CD4-positive, alpha-beta T cell treated with Interleukin-4 for 4 hours (primary cell): ENCODE data around the gene DMBT1.
A peak's percentile ranks its signal among the peaks of the same experiment; 100 is the strongest.

Source experiments
- DNase-seq: peaks from one replicate; pipeline ENCODE4 v3.0.0-alpha.2; 2020

Gene DMBT1

GRCh38 chr10:122648599-122649428 lies 88.3 kb downstream of the DMBT1 start:
- peak; percentile 20 for DNase-seq

- DNase-seq: no peak
These were observed 89.3 kb downstream of the DMBT1 start for GRCh38 chr10:122649903-122650302.

DNA sequence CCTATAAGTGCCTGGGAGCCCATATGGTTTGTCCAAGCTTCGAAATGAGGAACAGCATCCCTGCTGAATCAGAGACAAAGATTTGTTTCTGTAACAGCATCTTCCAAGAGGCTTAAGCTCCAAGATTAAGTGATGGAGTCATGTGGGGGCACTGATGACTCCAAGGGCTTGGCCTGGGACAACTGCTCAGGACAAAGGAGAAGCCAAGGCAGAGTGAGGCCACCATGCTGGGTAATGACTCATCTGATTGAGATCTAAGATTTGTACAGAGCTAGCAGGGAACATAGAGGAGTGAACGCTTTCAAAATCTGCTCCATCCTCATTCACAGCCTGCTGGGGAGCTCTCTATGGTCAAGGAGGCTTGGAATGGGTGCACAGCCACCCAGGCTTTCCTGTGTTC lies 89.8 kb downstream of the DMBT1 start:
- DNase-seq: no peak

DNA sequence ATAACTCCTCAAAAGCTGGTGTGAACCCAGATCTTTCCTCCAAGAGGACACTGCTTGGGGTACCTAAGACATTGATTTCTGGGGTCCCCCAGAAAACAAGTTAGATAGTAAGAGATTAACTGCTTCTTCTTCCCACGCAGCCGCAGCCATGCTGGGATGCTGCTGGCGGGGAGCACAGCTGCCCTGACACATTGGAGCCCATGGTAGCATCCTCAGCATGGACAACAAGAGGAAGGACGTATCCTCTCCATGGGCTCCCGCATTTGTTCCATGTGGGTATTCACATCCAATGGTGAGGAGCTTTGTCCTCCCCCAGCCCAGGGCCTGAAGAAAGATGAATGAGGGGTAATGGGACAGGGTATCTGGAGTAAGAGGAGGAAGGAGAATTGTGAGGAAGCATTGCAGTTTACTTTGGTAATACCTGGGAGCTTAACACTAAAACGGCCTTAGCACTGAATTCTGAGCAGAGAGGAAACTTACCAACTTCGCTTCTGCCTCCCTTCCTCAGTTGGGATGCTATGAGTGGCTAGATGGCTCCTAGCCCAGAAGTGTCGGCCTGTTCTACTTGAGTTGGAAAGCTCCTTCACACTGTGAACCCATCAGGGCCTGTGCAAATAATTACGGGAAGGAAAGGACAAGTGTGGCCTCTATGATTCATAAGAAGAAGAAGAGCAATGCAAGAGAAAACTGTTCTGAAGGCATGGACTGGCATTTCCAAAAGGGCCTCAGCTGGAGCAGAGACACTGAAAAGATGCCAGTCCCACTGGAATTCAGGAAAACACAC lies 95.2 kb downstream of the DMBT1 start:
- no peak for DNase-seq

DNA sequence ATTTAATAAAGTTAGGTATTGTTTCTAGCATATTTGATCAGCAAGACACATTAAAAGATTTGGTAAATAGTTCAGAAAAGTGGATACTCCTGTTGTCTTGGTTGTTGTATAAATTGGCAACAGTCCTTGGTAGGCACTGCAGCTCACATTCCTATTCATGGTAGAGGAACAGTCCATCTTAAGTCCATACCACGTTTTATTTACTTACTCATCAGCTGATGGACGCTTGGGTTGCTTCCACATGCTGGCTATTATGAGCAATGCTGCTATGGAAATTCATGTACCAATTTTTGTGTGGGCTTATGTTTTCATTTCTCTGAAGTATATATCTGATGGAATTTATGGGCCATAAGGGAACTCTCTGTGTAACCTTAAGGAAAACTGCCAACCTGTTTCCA lies 95.8 kb downstream of the DMBT1 start:
- DNase-seq: no peak

- no peak for DNase-seq
These were observed 96.2 kb downstream of the DMBT1 start for GRCh38 chr10:122656741-122657140.

GRCh38 chr10:122657255-122657654 lies 96.7 kb downstream of the DMBT1 start:
- no peak for DNase-seq

DNA sequence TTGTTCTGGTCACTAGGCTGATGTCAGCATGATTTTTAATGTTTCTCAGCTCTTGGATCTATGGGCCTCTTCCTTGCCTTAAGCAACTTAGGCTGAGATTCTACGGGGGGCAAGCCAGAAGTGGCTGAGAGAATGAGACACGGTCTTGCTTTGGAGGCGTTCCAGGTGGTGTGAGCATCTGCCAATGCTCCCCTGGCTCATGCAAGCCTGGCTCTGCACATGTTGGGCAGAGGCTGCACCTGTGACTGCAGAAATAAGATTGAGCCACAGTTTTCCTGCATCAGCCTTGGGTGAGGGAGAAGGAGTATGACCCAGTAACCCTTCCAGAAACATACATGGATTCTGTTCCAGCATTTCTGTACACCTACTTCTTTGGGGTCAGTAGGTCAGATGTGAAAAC lies 97.2 kb downstream of the DMBT1 start:
- no peak for DNase-seq

- DNase-seq: no peak
These were observed 97.9 kb downstream of the DMBT1 start for GRCh38 chr10:122658356-122659049.

GRCh38 chr10:122659126-122659525 lies 98.6 kb downstream of the DMBT1 start:
- DNase-seq: no peak

GRCh38 chr10:122659651-122660050 lies 99.1 kb downstream of the DMBT1 start:
- DNase-seq: no peak

GRCh38 chr10:122660696-122661095 lies 100.1 kb downstream of the DMBT1 start:
- no peak for DNase-seq

GRCh38 chr10:122662231-122662630 lies 101.7 kb downstream of the DMBT1 start:
- DNase-seq: no peak

GRCh38 chr10:122663516-122664130 lies 103.1 kb downstream of the DMBT1 start:
- no peak for DNase-seq

DNA sequence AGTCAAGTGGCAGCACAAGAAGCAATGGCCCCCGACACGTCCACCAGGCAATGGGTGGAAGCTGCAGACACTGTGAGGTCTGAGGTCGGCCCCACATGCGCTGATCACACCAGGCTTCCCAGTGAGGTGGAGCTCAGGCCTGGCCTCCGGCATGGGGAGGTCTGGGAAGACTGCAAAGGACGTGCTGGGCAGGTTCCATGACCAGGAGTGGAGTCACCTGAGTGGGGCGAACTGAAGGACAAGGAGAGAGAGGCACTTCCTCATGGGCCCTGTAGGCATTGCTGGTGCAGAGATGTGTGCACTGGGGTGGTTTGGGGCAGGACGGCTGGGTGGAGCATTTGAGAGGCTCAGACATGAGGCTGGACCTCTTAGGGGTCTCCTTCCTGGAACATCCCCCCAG lies 103.9 kb downstream of the DMBT1 start:
- no peak for DNase-seq

DNA sequence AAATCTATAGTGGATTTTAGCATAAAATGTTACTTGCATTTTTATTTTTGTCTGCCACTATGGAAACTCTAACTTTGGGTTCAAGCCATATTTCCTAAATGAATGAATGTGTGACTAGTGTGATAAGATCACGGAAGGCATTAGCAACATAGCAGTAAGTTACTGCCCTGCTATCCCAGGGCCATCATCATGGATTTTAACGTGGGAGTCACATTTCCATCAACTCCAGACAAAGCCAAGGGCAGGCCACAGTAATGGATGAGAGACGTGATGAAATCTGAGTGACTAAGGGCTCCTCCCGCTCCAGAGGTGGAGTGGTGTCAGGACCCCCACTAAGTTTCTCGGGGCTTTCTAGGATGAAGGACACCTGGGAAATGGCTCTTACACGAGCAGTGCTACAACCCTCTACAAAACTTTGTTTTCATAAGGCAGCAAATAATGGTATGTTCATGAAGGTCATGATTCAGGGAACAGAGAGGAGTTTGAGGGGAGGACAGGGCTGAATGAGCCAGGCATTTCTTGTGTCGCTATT lies 104.8 kb downstream of the DMBT1 start:
- no peak for DNase-seq

- DNase-seq: no peak
These were observed 105.4 kb downstream of the DMBT1 start for GRCh38 chr10:122665946-122666345.

DNA sequence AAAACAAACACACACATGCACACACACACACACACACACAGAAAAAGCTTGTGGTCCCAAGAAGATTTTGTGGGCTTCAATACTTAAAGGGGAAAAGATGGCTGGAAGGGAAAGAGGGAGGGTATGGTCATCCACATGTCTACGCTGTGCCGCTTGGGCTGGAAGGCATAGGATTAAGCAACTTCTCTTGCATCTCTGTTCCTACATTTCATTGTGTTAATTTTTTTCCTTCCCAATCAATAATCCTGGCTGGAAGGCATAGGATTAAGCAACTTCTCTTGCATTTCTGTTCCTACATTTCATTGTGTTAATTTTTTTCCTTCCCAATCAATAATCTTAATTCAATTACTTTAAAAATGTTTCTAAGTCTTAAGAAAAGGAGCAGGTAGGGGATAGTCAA lies 108.5 kb downstream of the DMBT1 start:
- DNase-seq: no peak

- no peak for DNase-seq
These were observed 109.3 kb downstream of the DMBT1 start for GRCh38 chr10:122669842-122670241.

DNA sequence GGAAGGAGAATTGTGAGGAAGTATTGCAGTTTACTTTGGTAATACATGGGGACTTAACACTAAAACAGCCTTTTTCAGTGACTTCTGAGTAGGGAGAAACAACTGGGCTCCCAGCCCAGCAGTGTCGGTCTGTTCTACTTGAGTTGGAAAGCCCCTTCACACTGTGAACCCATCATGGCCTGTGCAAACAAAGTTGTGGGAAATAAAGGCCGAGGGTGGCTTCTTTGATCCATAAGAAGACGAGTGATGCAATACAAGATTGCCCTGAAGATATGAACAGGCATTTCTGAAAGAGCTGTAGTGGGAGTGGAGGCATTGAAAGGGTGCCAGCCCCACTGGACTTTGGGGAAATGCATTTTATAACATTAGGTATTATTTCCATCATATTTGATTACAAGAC lies 110.8 kb downstream of the DMBT1 start:
- DNase-seq: no peak

- no peak for DNase-seq
These were observed 112.1 kb downstream of the DMBT1 start for GRCh38 chr10:122672655-122673054.

DNA sequence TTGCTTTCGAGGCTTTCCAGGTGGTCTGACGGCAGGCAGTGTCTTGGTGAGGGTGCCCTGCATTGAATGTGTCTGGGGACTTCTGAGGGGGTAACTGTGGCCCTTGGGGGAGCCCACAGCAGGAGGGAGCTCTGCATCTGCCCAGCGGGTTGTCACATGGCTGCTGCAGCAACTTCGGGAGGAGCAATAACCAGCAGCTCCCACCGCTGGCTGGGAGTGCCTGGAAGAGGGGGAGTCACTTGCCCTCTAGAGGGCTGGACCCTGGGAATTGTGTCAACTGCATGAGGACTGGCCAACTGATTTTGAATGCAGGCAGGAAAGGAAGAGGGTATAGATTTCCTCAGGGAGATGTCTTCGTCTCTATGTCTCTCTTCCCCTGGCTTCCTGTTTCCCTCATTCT lies 112.7 kb downstream of the DMBT1 start:
- no peak for DNase-seq

DNA sequence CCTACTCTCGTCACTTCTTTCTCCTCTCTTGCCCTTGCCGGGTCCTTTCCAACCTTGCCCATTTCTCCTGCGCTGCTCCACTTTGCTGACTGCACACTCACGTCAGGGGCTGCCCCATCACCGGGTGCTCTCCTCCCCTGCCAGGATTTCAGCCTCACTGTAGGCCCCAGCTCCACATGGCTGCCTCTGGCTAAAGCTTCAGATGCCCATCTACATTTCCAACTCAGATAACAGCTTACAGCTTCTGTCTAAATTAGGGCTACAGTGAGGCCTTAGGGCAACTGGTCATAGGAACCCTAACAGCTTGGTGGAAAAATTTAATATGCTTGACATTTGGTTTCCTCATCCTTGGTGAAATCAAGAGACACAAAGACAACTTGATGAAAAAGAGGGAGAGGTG lies 113.2 kb downstream of the DMBT1 start:
- DNase-seq: no peak
